Measurements from ENCODE around the gene OCIAD2. TPM values are rescaled to one million over a fixed set of nuclear protein-coding genes. Genes with fewer than 3 reads are reported as not detected.

The OCIAD2 gene
- total and polyA plus RNA-seq, 4 experiments from 2014 or later: 102 to 245 (median 150) TPM

- no peaks in the 10 kb centered on the region for H3K9me3 Mint-ChIP-seq
- no peaks in the 10 kb centered on the region for H3K9me3 ChIP-seq (ENCODE audit: control insufficient read depth in 1 of 2, low read length in 2 of 2)
- H3K27me3 ChIP-seq (ENCODE audit: insufficient read depth, low read length): no peaks in the 10 kb centered on the region
- DNase-seq: no peak
- H3K4me3 Mint-ChIP-seq: no peak overlapping the region
- H3K27me3 Mint-ChIP-seq: no peaks in the 10 kb centered on the region
- ChIA-PET POLR2A (ENCODE audit: partially characterized antibody) (interaction anchor here (0.9 kb wide), 1 partner anchor 122 kb away, joined by 4 read pairs; the partner anchor contains the start of gene FRYL), CTCF (ENCODE audit: partially characterized antibody) (interaction anchor here (0.6 to 1.0 kb wide), 2 partner anchors 323 to 771 kb away, joined by 3 to 4 read pairs; no protein-coding TSS in a partner anchor)
- peaks cover 54 to 71% of the 10 kb centered on the region in 2 donors for H3K36me3 Mint-ChIP-seq
- H3K4me1 ChIP-seq (ENCODE audit: insufficient read depth, low read length): peaks cover 47% of the 10 kb centered on the region
- no peak overlapping the region for H3K4me3 ChIP-seq (ENCODE audit: low read length in 2 of 2)
- H3K4me1 Mint-ChIP-seq: peaks cover 42 to 68% (median 54%) of the 10 kb centered on the region in 4 donors
- H3K27ac Mint-ChIP-seq: peak overlapping the region in 1 of 7 donors; percentile 75
- no peak overlapping the region for H3K27ac ChIP-seq (ENCODE audit: low read depth, low read length)
- H3K36me3 ChIP-seq (ENCODE audit: insufficient read depth, low read length): peaks cover 36% of the 10 kb centered on the region
- intact Hi-C loops (cut with micrococcal nuclease): loop anchor here (10.0 kb wide), 2 partner anchors 557 to 627 kb away; partner anchors contain the start of gene SLAIN2
These were observed 4.3 kb downstream of the OCIAD2 start for GRCh38 chr4:48902266-48902665.

GRCh38 chr4:48901196-48901595, 5.4 kb downstream of the OCIAD2 start:
- Mint-ChIP-seq H3K4me3 (no peak overlapping the region), H3K27me3 (no peaks in the 10 kb centered on the region), H3K4me1 (peaks cover 35 to 59% (median 47%) of the 10 kb centered on the region in 4 donors), H3K27ac (peak overlapping the region in 1 of 7 donors; percentile 13), H3K36me3 (peaks cover 63 to 78% of the 10 kb centered on the region in 2 donors), H3K9me3 (no peaks in the 10 kb centered on the region)
- peaks cover 41% of the 10 kb centered on the region for H3K4me1 ChIP-seq (ENCODE audit: insufficient read depth, low read length)
- ChIA-PET POLR2A (ENCODE audit: partially characterized antibody) (no interaction called here), CTCF (ENCODE audit: partially characterized antibody) (interaction anchor here (1.0 kb wide), 1 partner anchor 322 kb away, joined by 4 read pairs; no protein-coding TSS in a partner anchor)
- H3K27me3 ChIP-seq (ENCODE audit: insufficient read depth, low read length): no peaks in the 10 kb centered on the region
- H3K9me3 ChIP-seq (ENCODE audit: control insufficient read depth in 1 of 2, low read length in 2 of 2): no peaks in the 10 kb centered on the region
- no peak overlapping the region for H3K27ac ChIP-seq (ENCODE audit: low read depth, low read length)
- no peak overlapping the region for H3K4me3 ChIP-seq (ENCODE audit: low read length in 2 of 2)
- DNase-seq: no peak
- H3K36me3 ChIP-seq (ENCODE audit: insufficient read depth, low read length): peaks cover 46% of the 10 kb centered on the region
- intact Hi-C loops (cut with micrococcal nuclease): loop anchor here (10.0 kb wide), 2 partner anchors 556 to 626 kb away; partner anchors contain the start of gene SLAIN2

GRCh38 chr4:48899950-48900349, 6.6 kb downstream of the OCIAD2 start:
- Mint-ChIP-seq H3K27ac (peak overlapping the region in 5 of 7 donors; percentile 32 to 70 (median 53)), H3K27me3 (no peaks in the 10 kb centered on the region)

GRCh38 chr4:48899432-48899749, 7.2 kb downstream of the OCIAD2 start:
- Histone ChIP-seq H3K9me3 (ENCODE audit: control insufficient read depth in 1 of 2, low read length in 2 of 2) (no peaks in the 10 kb centered on the region), H3K4me1 (ENCODE audit: insufficient read depth, low read length) (peaks cover 23% of the 10 kb centered on the region), H3K27me3 (ENCODE audit: insufficient read depth, low read length) (no peaks in the 10 kb centered on the region), H3K27ac (ENCODE audit: low read depth, low read length) (no peak overlapping the region), H3K36me3 (ENCODE audit: insufficient read depth, low read length) (peaks cover 53% of the 10 kb centered on the region), H3K4me3 (ENCODE audit: low read length in 2 of 2) (no peak overlapping the region)
- Mint-ChIP-seq H3K27me3 (no peaks in the 10 kb centered on the region), H3K9me3 (no peaks in the 10 kb centered on the region), H3K36me3 (peaks cover 74 to 85% of the 10 kb centered on the region in 2 donors), H3K4me1 (peaks cover 23 to 43% (median 31%) of the 10 kb centered on the region in 4 donors), H3K4me3 (peak overlapping the region in 1 of 8 donors; percentile 7), H3K27ac (peak overlapping the region in 4 of 7 donors; percentile 34 to 70 (median 46))
- no peak for DNase-seq
- intact Hi-C loops (cut with micrococcal nuclease): no loop called here
- CTCF ChIA-PET (ENCODE audit: partially characterized antibody): no interaction called here
- POLR2A ChIA-PET (ENCODE audit: partially characterized antibody): no interaction called here

More at GRCh38 chr4:48899950-48900349, 6.6 kb downstream of the OCIAD2 start:
- Histone ChIP-seq H3K36me3 (ENCODE audit: insufficient read depth, low read length) (peaks cover 49% of the 10 kb centered on the region), H3K4me1 (ENCODE audit: insufficient read depth, low read length) (peaks cover 28% of the 10 kb centered on the region), H3K9me3 (ENCODE audit: control insufficient read depth in 1 of 2, low read length in 2 of 2) (no peaks in the 10 kb centered on the region), H3K27me3 (ENCODE audit: insufficient read depth, low read length) (no peaks in the 10 kb centered on the region), H3K4me3 (ENCODE audit: low read length in 2 of 2) (no peak overlapping the region), H3K27ac (ENCODE audit: low read depth, low read length) (no peak overlapping the region)
- Mint-ChIP-seq H3K9me3 (no peaks in the 10 kb centered on the region), H3K4me1 (peaks cover 28 to 48% (median 36%) of the 10 kb centered on the region in 4 donors), H3K4me3 (peak overlapping the region in 1 of 8 donors; percentile 7), H3K36me3 (peaks cover 74 to 85% of the 10 kb centered on the region in 2 donors)
- ChIA-PET CTCF (ENCODE audit: partially characterized antibody) (no interaction called here), POLR2A (ENCODE audit: partially characterized antibody) (no interaction called here)
- no peak for DNase-seq
- intact Hi-C loops (cut with micrococcal nuclease): loop anchor here (10.0 kb wide), 2 partner anchors 555 to 625 kb away; partner anchors contain the start of gene SLAIN2

- H3K4me1 Mint-ChIP-seq: peaks cover 19 to 40% (median 29%) of the 10 kb centered on the region in 4 donors
- no peaks in the 10 kb centered on the region for H3K9me3 Mint-ChIP-seq
- no peak overlapping the region for H3K4me3 Mint-ChIP-seq
- Histone ChIP-seq H3K4me1 (ENCODE audit: insufficient read depth, low read length) (peaks cover 18% of the 10 kb centered on the region), H3K9me3 (ENCODE audit: control insufficient read depth in 1 of 2, low read length in 2 of 2) (no peaks in the 10 kb centered on the region), H3K36me3 (ENCODE audit: insufficient read depth, low read length) (peaks cover 48% of the 10 kb centered on the region), H3K27ac (ENCODE audit: low read depth, low read length) (no peak overlapping the region), H3K27me3 (ENCODE audit: insufficient read depth, low read length) (no peaks in the 10 kb centered on the region), H3K4me3 (ENCODE audit: low read length in 2 of 2) (no peak overlapping the region)
- ChIA-PET POLR2A (ENCODE audit: partially characterized antibody) (interaction anchor here (1.1 kb wide), 1 partner anchor 24 kb away, joined by 3 read pairs; no protein-coding TSS in a partner anchor), CTCF (ENCODE audit: partially characterized antibody) (no interaction called here)
- peak overlapping the region in 3 of 7 donors; percentile 50 to 75 (median 59) for H3K27ac Mint-ChIP-seq
- intact Hi-C loops (cut with micrococcal nuclease): no loop called here
- H3K36me3 Mint-ChIP-seq: peaks cover 72 to 88% of the 10 kb centered on the region in 2 donors
- no peak for DNase-seq
- H3K27me3 Mint-ChIP-seq: no peaks in the 10 kb centered on the region
These were observed 7.7 kb downstream of the OCIAD2 start for GRCh38 chr4:48898733-48899431.

GRCh38 chr4:48896845-48897244, 9.7 kb downstream of the OCIAD2 start:
- peaks cover 8% of the 10 kb centered on the region for H3K4me1 ChIP-seq (ENCODE audit: insufficient read depth, low read length)
- peaks cover 51% of the 10 kb centered on the region for H3K36me3 ChIP-seq (ENCODE audit: insufficient read depth, low read length)
- Mint-ChIP-seq H3K27ac (peak overlapping the region in 4 of 7 donors; percentile 13 to 47 (median 32)), H3K9me3 (no peaks in the 10 kb centered on the region), H3K36me3 (peaks cover 75 to 88% of the 10 kb centered on the region in 2 donors), H3K27me3 (no peaks in the 10 kb centered on the region), H3K4me3 (no peak overlapping the region), H3K4me1 (peaks cover 13 to 26% (median 22%) of the 10 kb centered on the region in 4 donors)
- no peaks in the 10 kb centered on the region for H3K9me3 ChIP-seq (ENCODE audit: control insufficient read depth in 1 of 2, low read length in 2 of 2)
- H3K27ac ChIP-seq (ENCODE audit: low read depth, low read length): no peak overlapping the region
- POLR2A ChIA-PET (ENCODE audit: partially characterized antibody): interaction anchor here (1.2 kb wide), 1 partner anchor 10 kb away, joined by 3 read pairs; the partner anchor contains the start of gene OCIAD2
- no peaks in the 10 kb centered on the region for H3K27me3 ChIP-seq (ENCODE audit: insufficient read depth, low read length)
- intact Hi-C loops (cut with micrococcal nuclease): no loop called here
- no peak overlapping the region for H3K4me3 ChIP-seq (ENCODE audit: low read length in 2 of 2)
- CTCF ChIA-PET (ENCODE audit: partially characterized antibody): interaction anchor here (0.7 to 1.1 kb wide), 2 partner anchors 116 to 318 kb away, joined by 3 read pairs; no protein-coding TSS in a partner anchor
- DNase-seq: no peak

- Mint-ChIP-seq H3K4me3 (no peak overlapping the region), H3K27me3 (no peaks in the 10 kb centered on the region), H3K9me3 (peaks cover 0 to 24% (median 7%) of the 10 kb centered on the region in 8 donors), H3K4me1 (peaks cover 0 to 2% (median under 1%) of the 10 kb centered on the region in 4 donors), H3K27ac (peak overlapping the region in 1 of 7 donors; percentile 61), H3K36me3 (peaks cover 69 to 73% of the 10 kb centered on the region in 2 donors)
- H3K4me1 ChIP-seq (ENCODE audit: insufficient read depth, low read length): no peaks in the 10 kb centered on the region
- H3K4me3 ChIP-seq (ENCODE audit: low read length in 2 of 2): no peak overlapping the region
- ChIA-PET POLR2A (ENCODE audit: partially characterized antibody) (interaction anchor here (1.0 kb wide), 1 partner anchor 15 kb away, joined by 3 read pairs; the partner anchor contains the start of gene OCIAD2), CTCF (ENCODE audit: partially characterized antibody) (interaction anchor here (1.3 to 1.5 kb wide), 2 partner anchors 67 to 312 kb away, joined by 3 to 4 read pairs; no protein-coding TSS in a partner anchor)
- no peaks in the 10 kb centered on the region for H3K27me3 ChIP-seq (ENCODE audit: insufficient read depth, low read length)
- DNase-seq: no peak
- peaks cover 29% of the 10 kb centered on the region for H3K36me3 ChIP-seq (ENCODE audit: insufficient read depth, low read length)
- no peaks in the 10 kb centered on the region for H3K9me3 ChIP-seq (ENCODE audit: control insufficient read depth in 1 of 2, low read length in 2 of 2)
- intact Hi-C loops (cut with micrococcal nuclease): no loop called here
- no peak overlapping the region for H3K27ac ChIP-seq (ENCODE audit: low read depth, low read length)
These were observed 15.4 kb downstream of the OCIAD2 start for GRCh38 chr4:48891028-48891619.

Data from CD4-positive, alpha-beta memory T cell (primary cell).